RPMI8226 (cell line): Measurements from ENCODE around the gene PSMF1.
"Not testable (repeated sequence)": the region's sequence is repeated elsewhere in the genome, so short reads cannot be mapped to it uniquely, and the experiment has no call there.

Source experiments
- DNase-seq: peaks from one replicate; pipeline ENCODE4 v3.0.0-alpha.2; 2015

Gene PSMF1

DNA sequence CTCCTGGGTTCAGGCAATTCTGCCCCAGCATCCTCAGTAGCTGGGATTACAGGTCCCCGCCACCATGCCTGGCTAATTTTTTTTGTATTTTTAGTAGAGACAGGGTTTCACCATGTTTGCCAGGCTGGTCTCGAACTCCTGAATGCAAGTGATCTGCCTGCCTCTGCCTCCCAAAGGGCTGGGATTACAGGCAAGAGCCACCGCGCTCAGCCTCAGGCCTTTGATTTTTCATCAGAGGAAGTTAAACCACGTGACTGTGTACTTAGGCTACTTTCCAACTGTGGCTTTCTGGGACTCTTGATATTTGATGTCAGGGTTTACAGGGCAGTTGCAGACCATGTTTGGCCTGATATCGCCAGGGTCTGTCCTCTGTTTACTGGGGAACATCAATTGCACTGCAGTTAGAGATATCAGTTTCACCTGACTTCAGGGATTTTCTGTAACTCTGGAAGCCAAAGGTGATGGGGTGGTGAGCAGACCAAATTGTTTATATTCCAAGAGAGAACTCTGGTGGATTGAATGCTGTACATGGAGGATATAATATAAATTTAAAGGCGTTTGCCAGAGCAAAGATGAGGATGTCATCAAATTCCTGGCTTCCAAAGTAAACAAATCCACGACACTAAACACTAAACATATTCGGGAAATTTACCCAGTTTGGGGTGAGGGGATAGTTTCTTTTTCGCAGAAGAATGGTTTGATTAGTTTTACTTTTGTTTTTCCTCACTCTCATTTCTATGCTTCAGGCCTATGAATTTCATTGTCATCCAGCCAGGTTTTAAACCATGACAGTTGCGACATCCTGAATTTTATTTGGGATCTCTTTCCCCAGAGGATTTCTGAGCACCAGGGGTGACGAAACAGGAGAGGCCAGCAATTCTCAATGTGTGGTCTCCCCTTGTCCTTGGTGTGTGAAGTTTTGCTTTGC is 4.2 kb downstream of the PSMF1 start:
- no peak for DNase-seq

GRCh38 chr20:1123666-1124065 is 5.3 kb downstream of the PSMF1 start:
- DNase-seq: no peak

- DNase-seq: no peak
Measured at GRCh38 chr20:1124421-1124820, 6.0 kb downstream of the PSMF1 start.

DNA sequence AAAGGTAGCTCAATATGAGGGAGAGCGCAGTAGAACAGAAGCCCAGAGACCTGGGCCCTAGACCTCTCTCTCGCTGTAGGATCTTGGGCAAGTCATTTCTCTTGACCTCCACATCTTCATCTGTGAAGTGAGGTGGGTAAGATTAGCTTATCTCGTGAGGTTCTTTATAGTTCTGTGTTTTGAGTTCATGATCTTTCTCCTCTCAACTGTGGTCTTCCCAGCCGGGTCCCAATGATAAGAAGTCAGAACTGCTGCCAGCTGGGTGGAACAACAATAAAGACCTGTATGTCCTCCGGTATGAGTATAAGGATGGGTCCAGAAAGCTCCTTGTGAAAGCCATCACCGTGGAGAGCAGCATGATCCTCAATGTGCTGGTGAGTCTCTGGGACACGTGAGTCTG is 6.9 kb downstream of the PSMF1 start:
- no peak for DNase-seq

GRCh38 chr20:1127840-1128239 is 9.4 kb downstream of the PSMF1 start:
- DNase-seq: no peak

- DNase-seq: no peak
Measured at GRCh38 chr20:1130058-1130694, 11.8 kb downstream of the PSMF1 start.

DNA sequence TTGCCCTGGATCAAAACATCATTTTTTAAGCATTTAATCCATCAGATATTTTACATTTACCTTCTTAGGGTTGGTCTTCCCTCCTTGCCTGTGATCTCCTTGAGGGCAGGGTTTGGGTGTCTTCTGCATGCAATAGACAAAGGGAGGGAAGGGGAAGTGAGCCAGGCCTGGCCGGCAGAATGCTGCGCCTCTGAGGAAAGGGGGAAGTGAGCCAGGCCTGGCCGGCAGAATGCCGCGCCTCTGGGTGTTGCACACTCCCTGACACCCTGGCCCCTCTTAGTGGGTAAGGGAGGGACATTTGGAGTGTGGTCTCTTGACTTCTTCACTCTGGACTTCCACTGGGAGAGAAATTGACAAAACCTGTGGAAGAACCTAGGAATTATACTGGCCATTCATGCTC is 12.4 kb downstream of the PSMF1 start:
- no peak for DNase-seq

DNA sequence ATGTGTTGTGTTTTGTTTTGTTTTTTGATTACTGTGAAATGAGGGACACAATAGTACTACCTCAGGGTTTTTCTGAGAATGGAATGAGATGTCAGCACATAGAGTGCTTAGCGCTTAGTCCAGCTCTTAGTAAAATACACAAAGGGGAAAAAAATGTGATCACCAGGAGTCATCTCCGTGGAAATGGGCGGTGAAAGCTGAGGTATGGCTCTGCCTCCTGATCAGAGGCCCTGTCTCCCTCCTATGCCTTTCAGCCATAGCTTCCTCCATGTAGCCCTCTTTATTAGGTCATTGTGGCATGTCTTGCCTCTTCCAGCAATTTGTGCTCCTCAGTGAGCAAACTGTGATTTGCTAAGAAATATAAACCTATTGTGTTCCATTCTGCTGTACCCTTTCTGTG is 13.0 kb downstream of the PSMF1 start:
- DNase-seq: no peak

DNA sequence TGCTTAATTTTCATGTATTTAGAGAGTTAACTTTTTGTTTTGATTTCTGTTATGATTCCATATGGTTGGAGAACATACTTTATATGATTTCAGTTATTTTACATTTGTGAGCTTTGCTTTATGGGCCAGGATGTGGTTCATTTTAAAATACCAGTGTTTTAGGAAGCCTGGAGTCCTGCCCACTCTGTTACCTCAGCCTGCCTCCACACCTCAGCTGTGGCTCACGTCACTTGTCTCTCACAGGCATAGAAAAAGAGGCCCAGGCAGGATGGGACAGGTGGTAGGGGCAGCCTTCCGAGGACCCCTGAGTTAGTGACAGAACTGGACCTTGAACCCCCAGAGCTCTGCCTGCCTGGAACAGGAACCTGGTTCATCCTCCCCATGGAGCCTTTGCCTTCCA is 16.0 kb downstream of the PSMF1 start:
- DNase-seq: no peak

DNA sequence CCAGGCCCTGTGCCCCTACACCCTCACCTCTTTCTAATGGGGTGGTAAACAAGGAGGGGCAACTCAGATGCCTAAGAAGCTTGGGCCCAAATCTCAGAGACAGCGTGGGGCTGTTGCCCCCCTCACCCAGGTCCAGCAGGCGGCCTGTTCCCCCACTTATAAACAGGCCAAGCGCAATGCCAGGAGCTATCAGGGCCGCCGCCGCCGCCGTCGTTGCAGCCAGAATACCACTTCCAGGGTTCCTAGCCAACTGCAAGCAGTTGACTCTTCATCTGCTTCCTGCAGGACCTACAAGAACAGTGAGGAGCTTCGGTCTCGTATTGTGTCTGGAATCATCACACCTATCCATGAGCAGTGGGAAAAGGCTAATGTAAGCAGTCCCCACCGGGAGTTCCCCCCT is 16.4 kb downstream of the PSMF1 start:
- DNase-seq: no peak

GRCh38 chr20:1137236-1137635 is 18.8 kb downstream of the PSMF1 start:
- DNase-seq: no peak

DNA sequence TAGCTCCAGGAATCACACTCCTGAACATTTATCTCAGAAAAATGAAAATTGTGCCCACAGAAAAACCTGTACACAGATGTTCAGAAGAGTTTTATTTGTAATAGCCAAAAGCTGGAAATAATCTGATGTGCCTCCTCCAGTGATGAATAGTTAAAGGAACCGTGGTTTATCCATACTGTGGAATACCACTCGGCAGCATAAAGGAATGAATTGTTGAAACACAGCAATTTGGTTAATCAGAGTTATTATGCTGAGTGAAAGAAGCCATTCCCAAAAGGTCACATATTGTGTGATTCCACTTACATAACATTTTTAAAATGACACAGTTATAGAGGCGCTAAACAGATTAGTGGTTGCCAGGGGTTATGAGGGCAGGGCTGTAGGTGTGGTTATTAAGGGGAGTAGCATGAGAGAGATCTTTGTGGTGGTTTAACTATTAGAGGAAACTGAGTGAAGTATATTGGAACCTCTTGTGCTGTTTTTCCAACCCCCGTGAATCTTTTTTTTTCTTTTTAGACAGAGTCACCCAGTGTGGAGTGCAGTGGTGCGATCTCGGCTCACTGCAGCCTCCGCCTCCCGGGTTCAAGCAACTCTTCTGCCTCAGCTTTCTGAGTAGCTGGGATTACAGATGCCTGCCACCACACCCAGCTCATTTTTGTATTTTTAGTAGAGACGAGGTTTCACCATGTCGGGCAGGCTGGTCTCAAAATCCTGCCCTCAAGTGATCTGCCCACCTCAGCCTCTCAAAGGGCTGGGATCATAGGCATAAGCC is 26.2 kb downstream of the PSMF1 start:
- DNase-seq: no peak

- no peak for DNase-seq
Measured at GRCh38 chr20:1146957-1147356, 28.6 kb downstream of the PSMF1 start.

- DNase-seq: not testable (repeated sequence)
Measured at GRCh38 chr20:1149812-1150211, 31.4 kb downstream of the PSMF1 start.

- peak; percentile 7 for DNase-seq
Measured at GRCh38 chr20:1150218-1150617, 31.8 kb downstream of the PSMF1 start.

DNA sequence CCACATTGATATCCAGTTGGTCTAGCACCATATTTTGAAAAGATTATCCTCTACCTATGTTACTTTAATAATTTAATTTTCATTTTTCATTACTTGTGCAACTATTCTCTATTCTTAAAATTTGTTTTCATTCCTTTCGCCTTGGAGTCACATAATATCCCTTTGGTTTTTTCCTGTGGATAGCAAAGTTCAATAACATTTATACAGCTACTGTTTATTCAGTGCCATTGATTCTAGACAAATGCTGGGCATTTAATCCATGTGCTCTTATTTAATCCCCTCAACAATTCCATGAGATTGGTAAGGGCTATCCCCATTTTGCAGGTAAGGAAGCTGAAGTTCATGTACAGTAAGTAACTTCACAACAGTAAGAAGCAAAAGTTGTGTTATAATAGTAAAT is 32.6 kb downstream of the PSMF1 start:
- DNase-seq: no peak

GRCh38 chr20:1154226-1154625 is 35.8 kb downstream of the PSMF1 start:
- no peak for DNase-seq

GRCh38 chr20:1154691-1155090 is 36.3 kb downstream of the PSMF1 start:
- no peak for DNase-seq

DNA sequence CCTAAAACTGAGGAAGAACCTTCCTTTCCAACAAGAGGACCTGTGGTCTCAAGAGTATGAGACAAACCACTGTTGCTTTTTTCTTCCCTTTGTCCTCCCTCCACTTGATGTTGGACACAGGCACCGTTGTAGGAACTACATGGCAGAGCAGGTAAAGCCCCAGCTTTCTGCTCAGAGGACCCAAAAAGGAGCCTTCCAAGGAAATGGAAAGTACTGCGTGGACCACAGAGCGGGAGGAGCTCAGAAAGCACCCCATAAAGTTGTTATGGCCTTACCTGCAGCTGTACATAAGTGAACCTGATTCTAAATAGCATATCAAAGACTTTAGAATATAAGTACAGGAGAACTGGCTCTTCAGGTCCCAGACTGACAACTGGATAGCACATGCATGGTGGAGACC is 36.9 kb downstream of the PSMF1 start:
- DNase-seq: no peak

GRCh38 chr20:1160496-1160895 is 42.1 kb downstream of the PSMF1 start:
- DNase-seq: no peak

GRCh38 chr20:1160991-1161390 is 42.6 kb downstream of the PSMF1 start:
- no peak for DNase-seq

- DNase-seq: no peak
Measured at GRCh38 chr20:1163105-1163504, 44.7 kb downstream of the PSMF1 start.

GRCh38 chr20:1163653-1164052 is 45.3 kb downstream of the PSMF1 start:
- no peak for DNase-seq

DNA sequence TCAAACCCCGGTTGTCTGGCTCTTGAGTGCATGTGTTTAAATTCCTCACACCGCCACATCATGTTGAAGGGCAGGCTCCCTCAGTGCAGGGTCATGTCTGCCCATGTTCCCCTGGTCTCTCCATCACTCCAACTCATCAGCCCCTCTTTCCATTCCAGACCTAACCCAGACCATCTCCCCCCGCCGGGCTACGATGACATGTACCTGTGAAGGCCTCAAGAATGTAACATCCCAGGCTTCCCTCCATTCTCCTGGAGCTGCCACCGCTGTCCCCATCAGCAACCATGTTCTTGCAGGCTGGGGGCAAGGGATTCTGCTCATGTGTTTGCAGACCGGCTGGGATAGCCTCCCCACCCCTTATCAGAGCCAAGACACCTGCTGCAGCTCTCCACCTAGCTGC is 46.5 kb downstream of the PSMF1 start:
- no peak for DNase-seq
